SK-N-MC (cell line): ENCODE measurements around the gene CTNNA2.

Experiments used
- DNase-seq: peaks from one replicate; pipeline ENCODE4 v3.0.0-alpha.2; 2011; ENCODE audit warnings: low read depth, low spot score
- H3K27ac ChIP-seq: fragments of 200-600 bp; sonication (generic); 2 replicates; pipeline ENCODE4 v1.5.1; 2016; ENCODE audit warnings: mixed run types
- H3K36me3 ChIP-seq: fragments of 200-600 bp; sonication (generic); 2 replicates; pipeline ENCODE4 v1.6.1; 2017; ENCODE audit warnings: antibody characterized with exemption, low read length, mixed read lengths; ENCODE audit not compliant: insufficient read depth
- H3K4me3 ChIP-seq: fragments of 200-600 bp; sonication (generic); 2 replicates; pipeline ENCODE4 v1.5.1; 2016
- H3K9ac ChIP-seq: fragments of 200-600 bp; sonication (generic); 2 replicates; pipeline ENCODE4 v1.8.0; 2017; ENCODE audit warnings: mixed run types, mixed read lengths; ENCODE audit not compliant: insufficient read length
- H3K9me3 ChIP-seq: fragments of 200-600 bp; sonication (generic); 2 replicates; pipeline ENCODE4 v1.6.1; 2017; ENCODE audit warnings: low read depth, mild to moderate bottlenecking, antibody characterized with exemption, low read length, moderate library complexity, mixed read lengths
- EZH2 ChIP-seq: fragments of 200-600 bp; sonication (generic); IDR thresholded peaks from one replicate; pipeline ENCODE4 v1.6.1; 2017; ENCODE audit warnings: antibody characterized with exemption
- FOXP2 ChIP-seq: optimal IDR thresholded peaks from 2 replicates; pipeline ENCODE3; 2011; ENCODE audit warnings: mild to moderate bottlenecking, moderate library complexity; ENCODE audit not compliant: insufficient read depth; ENCODE audit errors: extremely low read length, control extremely low read depth
- POLR2AphosphoS5 ChIP-seq: IDR thresholded peaks from 2 replicates; pipeline ENCODE4 v1.6.1; 2012; ENCODE audit warnings: mild to moderate bottlenecking, low read depth, low read length, borderline replicate concordance

The CTNNA2 gene

DNA sequence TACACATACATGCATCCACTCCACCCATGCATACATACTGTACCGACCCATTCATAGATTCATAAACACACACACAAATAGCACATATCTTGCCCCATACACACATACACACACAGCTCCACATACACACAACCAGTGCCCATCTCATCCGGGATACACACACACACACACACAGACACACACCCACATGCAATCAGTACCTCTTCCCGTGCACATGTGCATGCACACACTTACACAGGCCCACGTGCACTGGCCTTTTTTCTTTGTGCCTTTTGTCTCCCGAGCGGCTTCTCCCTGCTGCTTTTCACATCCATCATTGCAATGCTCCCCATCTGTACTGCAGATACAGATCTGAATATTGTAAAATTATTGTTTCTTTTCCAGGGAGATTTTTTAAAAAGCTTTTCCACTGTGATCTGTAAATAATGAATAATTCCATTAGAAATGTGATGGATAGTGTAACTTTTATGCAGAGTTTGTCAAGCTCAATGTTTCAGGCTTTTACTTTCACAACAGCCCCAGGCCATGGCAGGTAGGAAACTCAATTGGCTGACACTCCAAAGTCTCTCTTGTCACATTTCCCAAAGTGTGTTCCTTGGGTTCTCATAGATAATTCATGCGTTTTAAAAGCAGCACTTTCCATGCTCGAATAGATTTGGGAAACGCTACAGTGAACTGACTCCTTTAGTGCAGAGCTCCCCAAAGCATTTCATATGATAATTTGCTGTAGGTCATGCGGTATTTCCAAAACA lies 393.5 kb downstream of the CTNNA2 start:
- no peak overlapping the region for H3K4me3 ChIP-seq
- H3K9me3 ChIP-seq: no peaks in the 10 kb centered on the region
- DNase-seq: no peak
- no peak overlapping the region for H3K9ac ChIP-seq
- no peak overlapping the region for H3K27ac ChIP-seq
- no peaks in the 10 kb centered on the region for H3K36me3 ChIP-seq
- TF ChIP-seq FOXP2 (no peak), EZH2 (no peak), POLR2AphosphoS5 (no peak)

DNA sequence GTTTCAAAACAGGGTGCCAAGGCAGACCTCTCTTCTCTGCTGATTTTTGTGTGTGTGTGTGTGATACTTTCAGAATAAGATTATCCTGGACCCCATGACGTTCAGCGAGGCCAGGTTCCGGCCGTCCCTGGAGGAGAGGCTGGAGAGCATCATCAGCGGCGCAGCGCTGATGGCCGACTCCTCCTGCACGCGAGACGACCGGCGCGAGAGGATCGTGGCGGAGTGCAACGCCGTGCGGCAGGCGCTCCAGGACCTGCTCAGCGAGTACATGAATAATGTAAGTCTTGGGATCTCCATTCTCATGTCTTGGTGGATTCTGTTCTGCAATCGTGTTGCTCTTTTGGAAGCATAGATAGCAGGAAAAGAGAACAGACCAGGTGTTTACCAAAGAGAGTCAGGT lies 396.7 kb downstream of the CTNNA2 start:
- no peak for TF ChIP-seq POLR2AphosphoS5
- TF ChIP-seq FOXP2: no peak
- no peak for TF ChIP-seq EZH2
- DNase-seq: no peak
- no peak overlapping the region for H3K9ac ChIP-seq
- no peak overlapping the region for H3K27ac ChIP-seq
- H3K4me3 ChIP-seq: no peak overlapping the region
- H3K36me3 ChIP-seq: no peaks in the 10 kb centered on the region
- no peaks in the 10 kb centered on the region for H3K9me3 ChIP-seq

DNA sequence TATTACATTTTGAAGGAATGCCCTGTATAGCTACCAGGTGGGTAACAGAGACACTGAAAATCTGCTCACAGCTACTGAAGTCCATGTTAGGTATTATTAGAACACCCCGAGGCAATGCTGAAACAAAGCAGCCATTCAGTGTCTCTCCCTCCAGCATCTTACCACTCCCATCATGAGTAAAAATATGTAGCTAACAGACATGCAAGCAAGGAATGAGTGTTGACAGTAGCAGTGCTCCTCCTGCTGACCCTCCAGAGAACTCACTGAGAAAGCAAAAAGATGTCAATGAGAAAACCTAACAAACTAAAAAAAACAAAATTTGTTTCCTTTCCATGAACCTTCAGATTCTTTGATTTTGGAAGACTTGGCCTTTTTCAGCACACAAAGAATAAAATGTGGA lies 397.8 kb downstream of the CTNNA2 start:
- H3K27ac ChIP-seq: no peak overlapping the region
- H3K9me3 ChIP-seq: no peaks in the 10 kb centered on the region
- H3K9ac ChIP-seq: no peak overlapping the region
- no peaks in the 10 kb centered on the region for H3K36me3 ChIP-seq
- TF ChIP-seq POLR2AphosphoS5 (no peak), EZH2 (no peak), FOXP2 (no peak)
- H3K4me3 ChIP-seq: no peak overlapping the region
- DNase-seq: no peak

- Histone ChIP-seq H3K27ac (no peak overlapping the region), H3K4me3 (no peak overlapping the region), H3K9ac (no peak overlapping the region), H3K36me3 (no peaks in the 10 kb centered on the region), H3K9me3 (no peaks in the 10 kb centered on the region)
- TF ChIP-seq POLR2AphosphoS5: no peak
- no peak for DNase-seq
Observed at GRCh38 chr2:79915455-79915854, 402.6 kb downstream of the CTNNA2 start.

DNA sequence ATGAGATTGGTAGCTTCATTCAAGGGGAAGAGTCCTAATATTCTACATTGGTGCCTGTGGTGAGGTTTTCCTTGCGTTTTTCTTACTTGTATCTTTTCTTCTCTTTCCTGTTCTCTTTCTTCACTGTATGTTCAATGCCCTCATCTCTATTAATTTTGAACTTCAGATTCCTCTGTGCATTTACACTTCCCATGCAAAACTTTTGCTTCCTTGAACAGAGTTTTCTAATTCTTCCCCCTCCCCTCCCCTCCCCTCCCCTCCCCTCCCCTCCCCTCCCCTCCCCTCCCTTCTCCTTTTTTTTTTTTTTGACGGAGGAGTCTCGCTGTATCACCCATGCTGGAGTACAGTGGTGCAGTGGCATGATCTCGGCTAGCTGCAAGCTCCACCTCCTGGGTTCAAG lies 403.4 kb downstream of the CTNNA2 start:
- no peak for TF ChIP-seq FOXP2
- TF ChIP-seq POLR2AphosphoS5: no peak
- TF ChIP-seq EZH2: no peak

DNA sequence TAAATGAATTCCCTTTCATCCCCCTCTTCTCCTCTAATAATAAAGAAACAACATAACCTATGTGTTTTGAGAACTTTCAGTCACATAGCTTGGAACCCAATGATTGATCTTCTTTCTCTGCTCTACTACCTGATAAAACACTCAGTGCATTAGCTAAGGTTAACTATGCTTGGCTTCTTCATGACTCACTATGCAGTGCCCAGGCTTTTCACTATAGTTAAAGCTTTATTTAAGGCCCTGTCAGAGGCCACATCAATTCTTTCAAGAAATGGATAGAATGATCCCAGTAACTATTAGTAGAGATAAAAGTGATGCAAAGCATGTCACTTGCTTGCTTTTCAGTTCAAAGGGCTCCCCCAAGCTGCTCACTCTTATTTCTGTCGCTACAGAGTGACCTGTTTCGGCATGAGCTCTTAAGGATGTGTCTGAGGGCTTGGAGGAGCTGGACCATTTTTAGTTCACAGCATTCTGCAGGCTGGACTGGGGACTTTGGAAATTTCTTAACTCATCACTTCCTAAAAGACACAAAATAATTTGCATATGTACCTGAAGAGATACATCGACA lies 407.7 kb downstream of the CTNNA2 start:
- no peaks in the 10 kb centered on the region for H3K9me3 ChIP-seq
- H3K27ac ChIP-seq: no peak overlapping the region
- no peak for DNase-seq
- no peak for TF ChIP-seq POLR2AphosphoS5
- no peak for TF ChIP-seq FOXP2
- TF ChIP-seq EZH2: no peak
- H3K4me3 ChIP-seq: no peak overlapping the region
- no peaks in the 10 kb centered on the region for H3K36me3 ChIP-seq
- no peak overlapping the region for H3K9ac ChIP-seq

More for the DNA sequence above, 403.4 kb downstream of the CTNNA2 start:
- Histone ChIP-seq H3K36me3 (no peaks in the 10 kb centered on the region), H3K4me3 (no peak overlapping the region), H3K9ac (no peak overlapping the region), H3K9me3 (no peaks in the 10 kb centered on the region), H3K27ac (no peak overlapping the region)
- DNase-seq: no peak

- H3K9me3 ChIP-seq: no peaks in the 10 kb centered on the region
- no peak overlapping the region for H3K4me3 ChIP-seq
- no peak overlapping the region for H3K27ac ChIP-seq
- H3K9ac ChIP-seq: no peak overlapping the region
- H3K36me3 ChIP-seq: no peaks in the 10 kb centered on the region
- TF ChIP-seq EZH2 (no peak), POLR2AphosphoS5 (no peak), FOXP2 (no peak)
- DNase-seq: no peak
Observed at GRCh38 chr2:79929624-79930023, 416.8 kb downstream of the CTNNA2 start.

DNA sequence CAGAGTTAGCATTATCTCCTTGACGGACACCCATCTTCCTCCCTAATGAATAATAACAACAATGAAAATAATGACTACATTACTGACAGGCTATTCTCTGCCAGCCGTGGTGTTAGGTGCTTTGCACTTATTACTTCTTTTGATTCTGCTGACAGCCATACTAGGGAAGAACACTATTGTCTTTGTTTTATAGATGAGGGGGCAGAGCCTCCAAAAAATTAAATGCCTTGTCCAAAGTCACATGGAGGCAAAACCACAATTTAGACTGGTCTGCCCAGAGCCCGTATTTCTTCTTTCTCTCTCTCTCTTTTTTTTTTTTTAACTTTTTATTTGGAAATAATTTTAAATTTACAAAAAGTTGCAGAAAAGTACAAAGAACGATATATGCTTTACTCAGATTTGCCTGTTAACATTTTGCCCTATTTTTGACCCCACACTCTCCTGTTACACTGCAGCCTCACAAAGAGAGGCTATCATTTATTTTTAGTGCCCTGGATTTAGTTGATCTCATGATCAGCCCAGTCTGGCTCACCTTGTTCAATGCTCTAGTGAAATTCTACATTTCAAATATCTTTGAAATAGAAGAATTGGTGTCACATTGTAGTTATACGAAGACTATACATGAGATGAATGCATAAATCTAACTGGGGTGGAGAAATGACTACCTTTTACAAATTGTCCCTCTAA lies 422.3 kb downstream of the CTNNA2 start:
- no peaks in the 10 kb centered on the region for H3K36me3 ChIP-seq
- no peak for TF ChIP-seq FOXP2
- no peak for TF ChIP-seq POLR2AphosphoS5
- TF ChIP-seq EZH2: no peak

More for the DNA sequence above, 422.3 kb downstream of the CTNNA2 start:
- Histone ChIP-seq H3K4me3 (no peak overlapping the region), H3K27ac (no peak overlapping the region), H3K9me3 (no peaks in the 10 kb centered on the region), H3K9ac (peak overlapping the region; percentile 16)
- DNase-seq: no peak
